HG03558 (cell line): Measurements from ENCODE around the gene TSPOAP1.

Source experiments
- ATAC-seq: cut with Tn5 transposase; IDR thresholded peaks from one replicate; pipeline ENCODE4 v1.9.1; 2021; ENCODE audit warnings: moderate number of reproducible peaks; ENCODE audit not compliant: unreplicated experiment; ENCODE audit errors: extremely low read depth

TSPOAP1 gene, protein sequence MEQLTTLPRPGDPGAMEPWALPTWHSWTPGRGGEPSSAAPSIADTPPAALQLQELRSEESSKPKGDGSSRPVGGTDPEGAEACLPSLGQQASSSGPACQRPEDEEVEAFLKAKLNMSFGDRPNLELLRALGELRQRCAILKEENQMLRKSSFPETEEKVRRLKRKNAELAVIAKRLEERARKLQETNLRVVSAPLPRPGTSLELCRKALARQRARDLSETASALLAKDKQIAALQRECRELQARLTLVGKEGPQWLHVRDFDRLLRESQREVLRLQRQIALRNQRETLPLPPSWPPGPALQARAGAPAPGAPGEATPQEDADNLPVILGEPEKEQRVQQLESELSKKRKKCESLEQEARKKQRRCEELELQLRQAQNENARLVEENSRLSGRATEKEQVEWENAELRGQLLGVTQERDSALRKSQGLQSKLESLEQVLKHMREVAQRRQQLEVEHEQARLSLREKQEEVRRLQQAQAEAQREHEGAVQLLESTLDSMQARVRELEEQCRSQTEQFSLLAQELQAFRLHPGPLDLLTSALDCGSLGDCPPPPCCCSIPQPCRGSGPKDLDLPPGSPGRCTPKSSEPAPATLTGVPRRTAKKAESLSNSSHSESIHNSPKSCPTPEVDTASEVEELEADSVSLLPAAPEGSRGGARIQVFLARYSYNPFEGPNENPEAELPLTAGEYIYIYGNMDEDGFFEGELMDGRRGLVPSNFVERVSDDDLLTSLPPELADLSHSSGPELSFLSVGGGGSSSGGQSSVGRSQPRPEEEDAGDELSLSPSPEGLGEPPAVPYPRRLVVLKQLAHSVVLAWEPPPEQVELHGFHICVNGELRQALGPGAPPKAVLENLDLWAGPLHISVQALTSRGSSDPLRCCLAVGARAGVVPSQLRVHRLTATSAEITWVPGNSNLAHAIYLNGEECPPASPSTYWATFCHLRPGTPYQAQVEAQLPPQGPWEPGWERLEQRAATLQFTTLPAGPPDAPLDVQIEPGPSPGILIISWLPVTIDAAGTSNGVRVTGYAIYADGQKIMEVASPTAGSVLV (N-terminal part only)

GRCh38 chr17:58328195-58329034 lies at the start of gene TSPOAP1:
TSS of gene TSPOAP1 (minus strand) at chr17:58328795. CDS start at chr17:58327920, 875 bp downstream.
- ATAC-seq = no peak

DNA sequence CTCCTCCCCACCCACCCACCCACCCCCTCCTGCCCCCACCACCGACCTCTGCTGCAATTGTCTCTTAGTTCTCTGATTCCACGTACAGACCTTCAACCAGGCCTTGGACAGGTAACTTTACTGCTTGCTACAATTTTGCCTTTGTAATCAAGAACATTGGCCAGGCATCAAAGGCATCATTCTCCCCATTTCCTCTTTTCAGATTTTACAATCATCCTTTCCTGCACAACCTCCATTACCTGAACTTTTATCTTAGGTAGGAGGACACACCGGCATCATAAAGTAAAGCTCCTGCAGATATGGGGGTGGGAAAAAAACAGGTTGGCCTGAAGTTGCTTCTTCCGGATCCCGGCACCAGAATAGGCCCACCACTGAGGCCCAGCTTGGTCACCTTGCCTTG lies 49.1 kb upstream of the TSPOAP1 start:
- ATAC-seq = no peak

DNA sequence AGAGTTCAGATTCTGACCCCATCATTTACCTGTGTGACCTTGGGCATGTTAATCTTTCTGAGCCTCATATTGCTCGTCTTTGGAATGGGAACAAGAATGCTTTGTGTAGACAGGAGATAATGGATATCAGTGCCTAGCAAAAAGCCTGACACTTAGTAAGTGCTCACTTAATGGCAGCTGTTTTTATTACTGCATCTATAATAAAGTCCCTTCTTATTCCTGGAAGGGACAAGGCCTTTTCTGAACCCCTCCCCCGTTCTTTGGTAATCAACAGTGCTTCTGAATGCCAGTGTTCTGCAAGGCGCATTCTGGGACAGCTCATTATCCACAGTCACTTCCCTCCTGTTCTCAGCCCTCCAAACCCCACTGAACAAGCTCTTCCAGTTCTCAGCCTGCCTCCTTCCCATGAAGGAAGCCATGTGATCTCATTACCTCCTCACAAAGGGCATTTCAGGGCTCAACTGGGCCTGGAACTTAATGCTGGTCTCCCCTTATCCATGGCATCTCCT lies 48.6 kb upstream of the TSPOAP1 start:
- ATAC-seq = no peak

GRCh38 chr17:58376472-58377000 lies 47.9 kb upstream of the TSPOAP1 start:
- no peak for ATAC-seq

DNA sequence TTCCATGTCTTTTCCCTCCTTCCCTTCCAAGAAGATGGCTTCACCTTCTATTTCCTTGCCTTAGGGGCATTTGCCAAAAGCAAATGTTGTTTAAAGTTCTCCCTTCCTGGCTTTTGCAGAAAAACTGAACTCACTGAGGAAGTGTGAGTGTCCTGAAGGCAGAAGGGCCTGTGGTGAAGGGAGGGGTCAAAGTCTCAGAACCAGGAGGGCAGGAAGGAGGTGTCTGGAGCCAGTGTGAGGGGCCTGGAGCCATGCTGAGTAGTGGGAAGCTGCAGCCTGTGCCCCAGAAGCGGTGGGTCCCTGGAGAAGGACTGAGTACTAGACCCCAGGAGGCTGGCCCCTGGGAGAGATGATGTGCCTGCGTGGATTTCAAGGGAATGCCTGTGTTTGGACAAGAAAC lies 47.2 kb upstream of the TSPOAP1 start:
- ATAC-seq = no peak

DNA sequence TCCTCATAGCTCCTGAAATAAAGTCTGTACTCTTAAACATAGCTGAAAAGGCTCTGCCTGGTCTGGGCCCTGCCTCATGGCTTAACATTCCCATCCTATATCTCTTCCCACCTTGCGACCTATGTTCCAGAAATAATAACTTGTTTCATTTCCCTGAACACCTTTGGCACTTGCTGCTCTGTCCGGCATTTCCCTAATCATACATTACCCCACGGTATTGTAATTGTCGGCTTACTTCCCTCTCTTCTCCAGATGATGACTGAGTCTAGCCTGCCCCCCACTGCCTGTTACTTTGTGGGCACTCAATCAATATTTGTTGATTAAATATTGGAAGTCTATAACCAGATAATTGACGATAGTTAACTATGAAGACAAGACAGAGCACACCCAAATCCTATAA lies 46.7 kb upstream of the TSPOAP1 start:
- no peak for ATAC-seq

DNA sequence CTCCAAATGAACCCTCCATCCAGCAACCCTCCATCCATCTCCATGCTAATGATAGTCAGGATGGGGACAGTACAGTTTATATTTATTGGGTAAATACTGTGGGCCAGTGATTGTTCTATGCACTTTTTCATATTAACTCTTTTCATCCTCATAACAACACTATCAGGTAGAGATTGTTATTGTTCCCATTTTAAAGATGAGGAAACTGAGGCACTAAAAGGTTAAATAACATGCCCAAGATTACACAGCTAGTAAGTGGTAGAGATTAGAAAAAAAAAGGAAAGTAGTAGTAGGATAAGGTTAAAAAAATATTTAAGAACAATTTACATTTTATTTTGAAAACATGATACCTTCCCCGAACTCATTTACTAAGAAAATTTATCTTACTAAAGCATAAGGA lies 45.3 kb upstream of the TSPOAP1 start:
- no peak for ATAC-seq

GRCh38 chr17:58373003-58373402 lies 44.4 kb upstream of the TSPOAP1 start:
- no peak for ATAC-seq

DNA sequence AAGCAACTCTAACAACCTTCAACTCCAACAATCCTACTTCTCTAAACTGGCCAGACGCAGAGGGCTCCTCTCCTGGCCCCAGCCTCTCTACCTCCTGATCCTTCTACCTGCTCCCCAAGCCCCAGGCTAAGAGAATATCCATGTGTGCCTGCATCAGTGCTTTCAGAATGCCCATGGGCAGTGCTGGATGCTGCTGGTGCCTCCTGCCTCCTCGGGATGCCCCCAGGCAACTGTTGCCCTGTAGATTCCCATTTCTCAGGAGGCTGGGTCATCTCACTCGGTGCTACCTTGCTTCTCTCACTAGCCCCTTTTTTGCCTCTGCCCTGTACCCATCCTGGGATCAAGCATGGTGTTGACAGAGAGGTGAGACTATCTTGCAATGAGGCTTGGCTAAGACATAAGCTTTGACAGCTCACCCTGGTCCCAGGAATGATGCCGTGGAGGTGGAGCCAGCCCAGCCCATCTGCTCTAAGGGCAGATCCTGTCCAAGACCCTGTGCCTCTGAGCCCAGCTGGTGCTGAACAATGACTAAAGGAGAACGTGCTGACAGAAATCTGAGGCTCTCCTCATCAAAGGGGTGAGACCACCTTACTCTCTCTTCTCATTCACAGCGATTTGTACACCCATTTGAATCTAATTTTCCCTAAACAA lies 42.8 kb upstream of the TSPOAP1 start:
- ATAC-seq = no peak

DNA sequence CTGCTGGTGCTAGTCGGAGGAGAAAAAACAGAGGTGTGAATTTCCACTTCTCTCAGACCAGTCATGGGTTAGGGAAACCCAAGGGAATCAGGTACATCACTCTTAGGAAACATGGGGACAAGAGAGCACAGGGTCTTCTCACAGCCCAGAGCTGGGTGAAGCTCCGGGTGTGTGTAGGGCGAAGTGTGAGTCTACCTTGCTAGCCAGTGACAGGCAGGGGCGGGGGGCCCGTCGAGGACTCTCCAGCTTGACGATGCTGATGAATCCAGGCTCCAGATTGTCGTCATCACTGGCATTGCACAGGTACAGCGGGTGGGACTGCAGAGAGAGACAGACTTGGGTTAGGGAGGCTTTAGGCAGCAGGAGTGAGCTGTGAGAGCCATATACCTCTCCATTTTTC lies 42.1 kb upstream of the TSPOAP1 start:
- no peak for ATAC-seq

- ATAC-seq = no peak
Observed at GRCh38 chr17:58370309-58370708, 41.7 kb upstream of the TSPOAP1 start.

- ATAC-seq = no peak
Observed at GRCh38 chr17:58369214-58370031, 40.8 kb upstream of the TSPOAP1 start.

DNA sequence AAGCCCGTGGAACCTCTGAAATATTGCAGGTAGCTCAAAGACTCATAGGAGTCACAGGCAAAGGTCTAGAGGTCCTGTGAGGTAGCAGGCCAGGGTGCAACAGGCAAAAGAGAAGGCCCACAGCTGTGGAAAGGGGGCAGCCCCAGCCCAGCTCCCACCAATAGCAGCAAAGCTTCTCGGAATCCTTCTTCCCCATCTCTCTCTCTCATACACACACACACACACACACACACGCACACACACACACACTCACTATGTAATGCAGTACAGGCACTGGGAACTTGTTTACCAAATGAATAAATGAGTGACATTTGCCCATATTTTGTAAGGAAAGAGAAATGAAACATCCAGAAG lies 40.2 kb upstream of the TSPOAP1 start:
- no peak for ATAC-seq

DNA sequence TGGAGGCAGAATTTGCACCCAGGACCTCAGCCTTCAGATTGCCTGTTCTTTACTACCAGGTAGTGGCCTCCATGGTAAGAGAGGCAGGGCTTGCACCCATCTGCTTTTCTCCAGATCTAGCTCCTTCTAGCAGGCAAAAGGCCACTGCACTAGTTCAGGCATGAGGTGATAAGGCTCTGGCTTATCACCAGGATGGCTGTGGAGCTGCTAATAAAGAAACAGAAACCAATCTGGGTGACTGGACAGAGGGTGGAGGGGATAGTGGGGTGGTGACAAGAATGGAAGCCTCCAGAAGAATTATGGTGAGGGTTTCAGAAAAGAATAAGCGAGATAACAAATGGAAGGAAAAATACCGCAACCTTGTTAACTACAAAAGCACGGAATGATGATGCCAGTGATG lies 38.9 kb upstream of the TSPOAP1 start:
- no peak for ATAC-seq

GRCh38 chr17:58365980-58366595 lies 37.5 kb upstream of the TSPOAP1 start:
- no peak for ATAC-seq

DNA sequence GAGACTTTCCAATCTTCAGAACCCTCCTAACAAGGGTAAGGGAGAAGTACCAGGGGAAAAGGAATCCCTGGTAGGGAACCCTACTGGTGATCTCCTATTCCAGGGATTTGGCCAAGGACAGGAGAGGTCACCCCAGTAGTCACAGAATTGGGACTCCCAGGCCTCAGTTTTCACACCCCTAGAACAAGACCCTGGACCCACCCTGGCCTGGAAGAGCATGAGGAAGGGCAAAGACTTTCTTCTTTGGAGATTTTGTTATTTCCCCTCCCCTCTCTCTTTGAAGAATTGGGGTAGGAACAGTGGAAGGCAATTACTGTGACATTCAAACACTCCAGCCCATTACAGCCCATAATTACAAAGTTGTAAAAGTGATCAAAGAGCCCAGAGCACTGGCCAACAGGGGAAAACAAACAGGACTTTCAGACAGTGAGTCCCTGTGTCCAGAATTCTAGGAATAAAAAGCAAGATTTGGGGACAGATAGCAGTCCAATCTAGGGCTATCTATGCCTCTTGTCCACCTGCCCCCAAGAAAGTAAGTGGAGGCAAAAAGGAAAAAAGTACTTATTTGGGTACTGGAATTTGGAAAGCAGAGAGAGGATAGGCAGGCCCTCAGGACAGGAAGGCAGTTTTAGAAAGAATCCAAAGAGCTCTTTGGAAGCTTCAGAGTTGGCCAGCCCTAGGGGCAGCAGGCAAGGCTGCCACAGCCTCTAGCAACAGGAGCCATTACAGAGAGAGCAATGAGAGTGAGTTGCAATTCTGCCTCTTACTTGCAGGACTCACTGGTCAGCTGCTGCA lies 36.8 kb upstream of the TSPOAP1 start:
- no peak for ATAC-seq

- no peak for ATAC-seq
Observed at GRCh38 chr17:58364270-58364942, 35.8 kb upstream of the TSPOAP1 start.
